OCI-LY3 (cell line): Measurements from ENCODE around the gene SOX11.

Source experiments
- H2AFZ ChIP-seq: fragments of 200-600, 300-600 bp; shearing (Covaris generic); 2 replicates; pipeline ENCODE4 v1.6.0; 2014; ENCODE audit warnings: antibody characterized with exemption, low read depth, low read length
- H3K27ac ChIP-seq: fragments of 200-600, 300-600 bp; sonication (generic); 2 replicates; pipeline ENCODE4 v1.5.1; 2014; ENCODE audit warnings: mild to moderate bottlenecking, low read length, moderate library complexity, mixed read lengths
- H3K27me3 ChIP-seq: fragments of 200-600, 300-600 bp; sonication (generic); 2 replicates; pipeline ENCODE4 v1.6.1; 2014; ENCODE audit warnings: low read depth, low read length, mixed read lengths
- H3K36me3 ChIP-seq: fragments of 200-600, 300-600 bp; sonication (generic); replicated peaks from 2 replicates; pipeline ENCODE3; 2014; ENCODE audit warnings: low read depth, low read length, mixed read lengths
- H3K4me1 ChIP-seq: fragments of 300-600, 200-600 bp; sonication (generic); 2 replicates; pipeline ENCODE4 v1.6.1; 2014; ENCODE audit warnings: low read length, mixed read lengths
- H3K4me2 ChIP-seq: fragments of 200-600, 300-600 bp; sonication (generic); 2 replicates; pipeline ENCODE4 v1.6.1; 2014; ENCODE audit warnings: low read length, mixed read lengths
- H3K4me3 ChIP-seq: fragments of 300-600, 200-600 bp; sonication (generic); 2 replicates; pipeline ENCODE4 v1.5.1; 2014; ENCODE audit warnings: antibody characterized with exemption, mild to moderate bottlenecking, low read length, moderate library complexity
- H3K79me2 ChIP-seq: fragments of 300-600, 200-600 bp; shearing (Covaris generic); 2 replicates; pipeline ENCODE4 v1.6.1; 2014; ENCODE audit warnings: mild to moderate bottlenecking, low read length, mixed read lengths
- H3K9ac ChIP-seq: fragments of 300-600, 200-600 bp; shearing (Covaris generic); 2 replicates; pipeline ENCODE4 v1.6.0; 2014; ENCODE audit warnings: mild to moderate bottlenecking, low read length, moderate library complexity
- H3K9me3 ChIP-seq: fragments of 200-600, 300-600 bp; shearing (Covaris generic); 2 replicates; pipeline ENCODE4 v1.6.1; 2014; ENCODE audit warnings: low read length, mixed read lengths; ENCODE audit not compliant: insufficient read depth
- H4K20me1 ChIP-seq: fragments of 200-600, 300-600 bp; sonication (generic); 2 replicates; pipeline ENCODE4 v1.6.1; 2016; ENCODE audit warnings: low read length, mixed read lengths; ENCODE audit not compliant: insufficient read depth
- EZH2phosphoT487 ChIP-seq: fragments of 200-600 bp; shearing (Covaris generic); IDR thresholded peaks from 2 replicates; pipeline ENCODE4 v1.6.1; 2018; ENCODE audit warnings: antibody characterized with exemption, mixed run types, low read depth
- TF ChIP-seq, protein P1 (sequence below): fragments of 200-600, 300-600 bp; sonication (generic); IDR thresholded peaks from 2 replicates; pipeline ENCODE4 v1.5.1; 2014; ENCODE audit warnings: antibody characterized with exemption, low read length, low read depth

The SOX11 gene

DNA sequence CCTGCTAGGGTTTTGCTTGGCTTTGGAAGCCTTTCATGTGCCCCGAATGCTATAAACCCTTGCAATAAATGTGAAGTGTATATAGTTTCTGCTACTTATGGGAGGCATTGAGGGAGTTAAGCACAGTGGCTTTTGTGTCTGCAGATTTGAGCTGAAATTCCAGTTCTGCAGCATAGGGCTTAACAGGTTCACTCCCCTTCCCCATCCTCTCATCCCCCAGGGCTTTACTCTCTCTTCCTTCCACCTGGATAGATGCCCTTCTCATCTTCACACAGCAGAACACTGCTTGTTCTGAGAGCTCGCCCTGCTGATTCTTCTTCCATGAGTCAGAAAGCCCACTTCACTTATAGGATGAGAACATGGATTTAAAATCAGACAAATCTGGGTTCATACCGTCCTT, 37.2 kb downstream of the SOX11 start:
- no peaks in the 10 kb centered on the region for H3K36me3 ChIP-seq
- TF ChIP-seq, protein P1, sequence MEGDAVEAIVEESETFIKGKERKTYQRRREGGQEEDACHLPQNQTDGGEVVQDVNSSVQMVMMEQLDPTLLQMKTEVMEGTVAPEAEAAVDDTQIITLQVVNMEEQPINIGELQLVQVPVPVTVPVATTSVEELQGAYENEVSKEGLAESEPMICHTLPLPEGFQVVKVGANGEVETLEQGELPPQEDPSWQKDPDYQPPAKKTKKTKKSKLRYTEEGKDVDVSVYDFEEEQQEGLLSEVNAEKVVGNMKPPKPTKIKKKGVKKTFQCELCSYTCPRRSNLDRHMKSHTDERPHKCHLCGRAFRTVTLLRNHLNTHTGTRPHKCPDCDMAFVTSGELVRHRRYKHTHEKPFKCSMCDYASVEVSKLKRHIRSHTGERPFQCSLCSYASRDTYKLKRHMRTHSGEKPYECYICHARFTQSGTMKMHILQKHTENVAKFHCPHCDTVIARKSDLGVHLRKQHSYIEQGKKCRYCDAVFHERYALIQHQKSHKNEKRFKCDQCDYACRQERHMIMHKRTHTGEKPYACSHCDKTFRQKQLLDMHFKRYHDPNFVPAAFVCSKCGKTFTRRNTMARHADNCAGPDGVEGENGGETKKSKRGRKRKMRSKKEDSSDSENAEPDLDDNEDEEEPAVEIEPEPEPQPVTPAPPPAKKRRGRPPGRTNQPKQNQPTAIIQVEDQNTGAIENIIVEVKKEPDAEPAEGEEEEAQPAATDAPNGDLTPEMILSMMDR = no peak
- no peak for TF ChIP-seq EZH2phosphoT487
- H3K27ac ChIP-seq = no peak overlapping the region
- no peak overlapping the region for H3K4me3 ChIP-seq
- no peaks in the 10 kb centered on the region for H3K27me3 ChIP-seq
- no peaks in the 10 kb centered on the region for H4K20me1 ChIP-seq
- no peaks in the 10 kb centered on the region for H3K4me1 ChIP-seq
- no peak overlapping the region for H3K9ac ChIP-seq
- H3K4me2 ChIP-seq = no peak overlapping the region
- no peak overlapping the region for H2AFZ ChIP-seq
- H3K9me3 ChIP-seq = no peaks in the 10 kb centered on the region
- no peaks in the 10 kb centered on the region for H3K79me2 ChIP-seq

DNA sequence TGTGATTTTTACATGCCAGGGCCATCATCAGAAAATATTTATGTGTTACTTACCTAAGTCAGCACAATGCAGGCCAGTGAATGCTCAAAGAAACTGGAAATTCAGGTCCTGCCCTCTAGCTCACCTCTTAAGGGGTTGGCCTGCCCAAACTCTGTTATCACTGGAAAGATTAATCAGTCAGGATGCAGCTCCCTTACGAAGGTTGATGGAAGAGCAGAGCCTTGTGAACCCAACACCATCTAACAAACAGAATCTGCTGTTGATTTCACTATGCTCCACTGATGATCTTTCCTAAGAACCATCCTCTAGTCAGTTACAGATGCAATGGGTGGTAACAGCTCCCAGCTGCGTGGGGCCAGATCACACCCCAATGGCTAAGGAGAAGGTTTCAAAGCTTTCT, 38.2 kb downstream of the SOX11 start:
- Histone ChIP-seq H3K9me3 (no peaks in the 10 kb centered on the region), H4K20me1 (no peaks in the 10 kb centered on the region), H3K9ac (no peak overlapping the region), H3K36me3 (no peaks in the 10 kb centered on the region), H3K4me2 (no peak overlapping the region), H3K4me3 (no peak overlapping the region), H3K79me2 (no peaks in the 10 kb centered on the region), H3K4me1 (no peaks in the 10 kb centered on the region), H2AFZ (no peak overlapping the region), H3K27ac (no peak overlapping the region), H3K27me3 (no peaks in the 10 kb centered on the region)
- no peak for TF ChIP-seq EZH2phosphoT487
- TF ChIP-seq, protein P1 = no peak

- no peak overlapping the region for H3K9ac ChIP-seq
- H3K4me3 ChIP-seq = no peak overlapping the region
- H2AFZ ChIP-seq = no peak overlapping the region
- no peaks in the 10 kb centered on the region for H3K36me3 ChIP-seq
- H4K20me1 ChIP-seq = no peaks in the 10 kb centered on the region
- TF ChIP-seq EZH2phosphoT487 = no peak
- TF ChIP-seq, protein P1 = no peak
- H3K4me1 ChIP-seq = no peaks in the 10 kb centered on the region
- no peaks in the 10 kb centered on the region for H3K27me3 ChIP-seq
- H3K9me3 ChIP-seq = no peaks in the 10 kb centered on the region
- H3K4me2 ChIP-seq = no peak overlapping the region
- no peak overlapping the region for H3K27ac ChIP-seq
- no peaks in the 10 kb centered on the region for H3K79me2 ChIP-seq
Measured at GRCh38 chr2:5734859-5735520, 42.8 kb downstream of the SOX11 start.

- H3K27me3 ChIP-seq = no peaks in the 10 kb centered on the region
- no peak overlapping the region for H3K4me3 ChIP-seq
- no peaks in the 10 kb centered on the region for H3K4me1 ChIP-seq
- H2AFZ ChIP-seq = no peak overlapping the region
- no peak overlapping the region for H3K4me2 ChIP-seq
- H3K9ac ChIP-seq = no peak overlapping the region
- H3K79me2 ChIP-seq = no peaks in the 10 kb centered on the region
- no peaks in the 10 kb centered on the region for H3K9me3 ChIP-seq
- no peaks in the 10 kb centered on the region for H4K20me1 ChIP-seq
- no peaks in the 10 kb centered on the region for H3K36me3 ChIP-seq
- TF ChIP-seq, protein P1 = no peak
- TF ChIP-seq EZH2phosphoT487 = no peak
- no peak overlapping the region for H3K27ac ChIP-seq
Measured at GRCh38 chr2:5735521-5735861, 43.3 kb downstream of the SOX11 start.
